H9 (cell line): Measurements from ENCODE around the gene OR6M1. TPM values are rescaled to one million over a fixed set of nuclear protein-coding genes. Genes with fewer than 3 reads are reported as not detected.

Experiments
- DNase-seq: peaks from one replicate; pipeline ENCODE4 v3.0.0-alpha.2; 2017
- H2AFZ ChIP-seq: one replicate; pipeline ENCODE4 v1.6.1; 2013; ENCODE audit warnings: mild to moderate bottlenecking, low read length, control low read depth, moderate library complexity
- H2AK5ac ChIP-seq: 2 replicates; pipeline ENCODE4 v1.6.1; 2013; ENCODE audit warnings: low read length, control low read depth, mixed read lengths; ENCODE audit not compliant: insufficient read length
- H2BK120ac ChIP-seq: one replicate; pipeline ENCODE4 v1.6.1; 2013; ENCODE audit warnings: low read depth, mild to moderate bottlenecking, low read length, control low read depth, inconsistent platforms; ENCODE audit not compliant: poor library complexity, severe bottlenecking
- H2BK12ac ChIP-seq: 2 replicates; pipeline ENCODE4 v1.6.1; 2013; ENCODE audit warnings: low read length, control low read depth, mixed read lengths, low read depth; ENCODE audit not compliant: insufficient read length
- H2BK15ac ChIP-seq: 2 replicates; pipeline ENCODE4 v1.6.1; 2013; ENCODE audit warnings: low read depth, low read length, control low read depth
- H2BK20ac ChIP-seq: one replicate; pipeline ENCODE4 v1.6.1; 2013; ENCODE audit warnings: low read depth, mild to moderate bottlenecking, low read length, control low read depth, inconsistent platforms; ENCODE audit not compliant: poor library complexity, severe bottlenecking
- H2BK5ac ChIP-seq: 2 replicates; pipeline ENCODE4 v1.6.1; 2013; ENCODE audit warnings: low read length, control low read depth, mixed read lengths; ENCODE audit not compliant: insufficient read length
- H3K14ac ChIP-seq: 2 replicates; pipeline ENCODE4 v1.6.1; 2013; ENCODE audit warnings: low read length, control low read depth; ENCODE audit not compliant: insufficient read depth
- H3K18ac ChIP-seq: 2 replicates; pipeline ENCODE4 v1.6.1; 2013; ENCODE audit warnings: low read depth, mild to moderate bottlenecking, mixed read lengths, low read length, control low read depth; ENCODE audit not compliant: insufficient read length
- H3K23ac ChIP-seq: 2 replicates; pipeline ENCODE4 v1.6.1; 2013; ENCODE audit warnings: low read length, control low read depth, mixed read lengths, low read depth; ENCODE audit not compliant: insufficient read length
- H3K23me2 ChIP-seq: 2 replicates; pipeline ENCODE4 v1.6.1; 2013; ENCODE audit warnings: low read depth, mild to moderate bottlenecking, mixed read lengths, low read length, control low read depth; ENCODE audit not compliant: insufficient read length, poor library complexity, severe bottlenecking
- H3K27ac ChIP-seq: 2 replicates; pipeline ENCODE4 v1.5.1; 2013; ENCODE audit warnings: low read length, control low read depth, mixed read lengths, low read depth; ENCODE audit not compliant: insufficient read length
- H3K27me3 ChIP-seq: 2 replicates; pipeline ENCODE4 v1.6.1; 2013; ENCODE audit warnings: low read length, control low read depth, inconsistent platforms; ENCODE audit not compliant: insufficient read depth
- H3K4ac ChIP-seq: 2 replicates; pipeline ENCODE4 v1.6.1; 2013; ENCODE audit warnings: low read depth, mild to moderate bottlenecking, control low read depth, inconsistent platforms, low read length, moderate library complexity
- H3K4me1 ChIP-seq: 2 replicates; pipeline ENCODE4 v1.6.1; 2013; ENCODE audit warnings: low read length, control low read depth, inconsistent platforms; ENCODE audit not compliant: insufficient read depth
- H3K4me2 ChIP-seq: 2 replicates; pipeline ENCODE4 v1.6.1; 2013; ENCODE audit warnings: low read length, control low read depth, mixed read lengths; ENCODE audit not compliant: insufficient read length, insufficient read depth
- H3K56ac ChIP-seq: 2 replicates; pipeline ENCODE4 v1.6.1; 2013; ENCODE audit warnings: low read depth, mild to moderate bottlenecking, mixed read lengths, low read length, control low read depth; ENCODE audit not compliant: insufficient read length
- H3K79me1 ChIP-seq: 2 replicates; pipeline ENCODE4 v1.6.1; 2013; ENCODE audit warnings: low read depth, mild to moderate bottlenecking, moderate library complexity, low read length, control low read depth, inconsistent platforms; ENCODE audit not compliant: insufficient read depth, poor library complexity, severe bottlenecking
- H3K79me2 ChIP-seq: 2 replicates; pipeline ENCODE4 v1.6.1; 2013; ENCODE audit warnings: low read length, control low read depth, inconsistent platforms; ENCODE audit not compliant: insufficient read depth
- H3K9ac ChIP-seq: 2 replicates; pipeline ENCODE4 v1.6.1; 2013; ENCODE audit warnings: low read length, control low read depth, mixed read lengths; ENCODE audit not compliant: insufficient read length; ENCODE audit errors: extremely low read depth
- H3K9me3 ChIP-seq: one replicate; pipeline ENCODE4 v1.6.1; 2013; ENCODE audit warnings: low read depth, low read length, inconsistent platforms; ENCODE audit not compliant: control insufficient read depth
- H3T11ph ChIP-seq: one replicate; pipeline ENCODE4 v1.6.1; 2013; ENCODE audit warnings: mild to moderate bottlenecking, low read length, control low read depth, inconsistent platforms
- H4K20me1 ChIP-seq: one replicate; pipeline ENCODE4 v1.6.1; 2013; ENCODE audit not compliant: control insufficient read depth, insufficient read length, insufficient read depth
- H4K5ac ChIP-seq: 2 replicates; pipeline ENCODE4 v1.6.1; 2013; ENCODE audit warnings: low read depth, mild to moderate bottlenecking, mixed read lengths, low read length, control low read depth; ENCODE audit not compliant: insufficient read length
- H4K8ac ChIP-seq: replicated peaks from 2 replicates; pipeline ENCODE4 v1.6.1; 2013; ENCODE audit warnings: low read length, control low read depth, mixed read lengths, low read depth; ENCODE audit not compliant: insufficient read length
- H4K91ac ChIP-seq: 2 replicates; pipeline ENCODE4 v1.6.1; 2013; ENCODE audit warnings: low read depth, mild to moderate bottlenecking, moderate library complexity, mixed read lengths, low read length, control low read depth; ENCODE audit not compliant: insufficient read length
- H3K27ac Mint-ChIP-seq, 3 experiments: 2 replicates in 2 of 3; 3 replicates in 1 of 3; pipeline ENCODE4 v1.8.0; 2020 to 2021; ENCODE audit warnings: mixed read lengths in 3 of 3, mild to moderate bottlenecking in 1 of 3, moderate library complexity in 1 of 3
- H3K27me3 Mint-ChIP-seq: 2 replicates; pipeline ENCODE4 v1.8.0; 2021; ENCODE audit warnings: low read depth, mild to moderate bottlenecking, moderate library complexity, mixed read lengths
- H3K36me3 Mint-ChIP-seq, 3 experiments: 2 replicates in 2 of 3; 3 replicates in 1 of 3; pipeline ENCODE4 v1.8.0; 2020 to 2021; ENCODE audit warnings: low read depth in 3 of 3, mixed read lengths in 3 of 3; ENCODE audit not compliant: insufficient read depth in 1 of 3
- H3K4me1 Mint-ChIP-seq, 2 experiments: 2 replicates each; pipeline ENCODE4 v1.8.0; 2020; ENCODE audit warnings: mixed read lengths in 2 of 2
- H3K4me3 Mint-ChIP-seq, 2 experiments: 2 replicates in 1 of 2; 3 replicates in 1 of 2; pipeline ENCODE4 v1.8.0; 2020 to 2021; ENCODE audit warnings: mild to moderate bottlenecking in 2 of 2, mixed read lengths in 2 of 2, moderate library complexity in 1 of 2
- H3K9me3 Mint-ChIP-seq, 2 experiments: 2 replicates in 1 of 2; 3 replicates in 1 of 2; pipeline ENCODE4 v1.8.0; 2020; ENCODE audit warnings: mild to moderate bottlenecking in 2 of 2, mixed read lengths in 2 of 2, moderate library complexity in 1 of 2
- CTCF ChIP-seq: fragments of 200-600 bp; sonication (generic); conservative IDR thresholded peaks from 3 replicates; pipeline ENCODE4 v1.8.0; 2021; ENCODE audit warnings: antibody characterized with exemption, mild to moderate bottlenecking
- WGBS: extraction: QIAGEN DNeasy Blood & Tissue Kit; methylation state at CpG from one replicate; pipeline ENCODE4 v1.1.7; 2013; ENCODE audit warnings: missing lambda C conversion rate, low lambda C conversion rate, mixed read lengths; ENCODE audit not compliant: insufficient read length; ENCODE audit errors: extremely low coverage; 5-methylcytosine and 5-hydroxymethylcytosine counted together
- total RNA-seq: library from RNA; stranded (reverse); gene quantifications from 2 replicates; pipeline ENCODE4 v1.2.1, GENCODE V29; 2021

OR6M1 gene
- total RNA-seq, 1 experiment from 2014 or later: not detected

DNA sequence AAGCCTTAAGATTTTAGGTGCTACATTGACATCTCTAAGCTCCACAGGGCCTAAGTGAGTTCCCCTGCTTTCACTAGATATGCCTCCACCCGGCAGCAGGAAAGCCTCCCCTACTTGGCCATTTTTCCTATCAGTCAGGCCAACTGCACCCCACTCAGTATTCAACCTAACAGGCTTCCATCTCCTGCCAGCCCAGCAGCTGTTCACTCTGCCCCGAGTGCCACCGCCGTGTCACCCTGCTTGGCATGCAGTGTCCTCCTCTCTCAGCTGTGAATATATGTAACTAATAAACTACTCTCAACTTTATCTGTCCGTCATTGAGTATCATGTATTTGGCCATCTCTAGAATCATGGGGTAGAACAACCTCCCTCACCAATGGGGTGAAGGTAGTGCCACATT lies 9.0 kb upstream of the OR6M1 start:
- Histone ChIP-seq H2BK12ac (no peak overlapping the region), H3K18ac (no peak overlapping the region), H3K4ac (no peak overlapping the region), H2BK20ac (no peak overlapping the region), H2AK5ac (no peak overlapping the region), H2BK120ac (no peak overlapping the region), H4K91ac (no peak overlapping the region), H2BK15ac (no peak overlapping the region), H3K9ac (no peak overlapping the region), H3K14ac (no peak overlapping the region), H3K23me2 (no peaks in the 10 kb centered on the region), H4K8ac (no peak overlapping the region), H2AFZ (no peak overlapping the region), H3K4me1 (no peaks in the 10 kb centered on the region), H3K23ac (no peak overlapping the region), H3K4me2 (no peak overlapping the region), H3K27me3 (no peaks in the 10 kb centered on the region), H3T11ph (no peak overlapping the region), H4K5ac (no peak overlapping the region), H2BK5ac (no peak overlapping the region), H4K20me1 (no peaks in the 10 kb centered on the region), H3K79me1 (no peaks in the 10 kb centered on the region), H3K56ac (no peak overlapping the region), H3K27ac (no peak overlapping the region), H3K79me2 (no peaks in the 10 kb centered on the region), H3K9me3 (no peaks in the 10 kb centered on the region)
- no peaks in the 10 kb centered on the region for H3K27me3 Mint-ChIP-seq
- no peak overlapping the region for H3K27ac Mint-ChIP-seq
- no CpG with 5 or more reads among the region's 5 CpGs for WGBS
- H3K36me3 Mint-ChIP-seq: no peaks in the 10 kb centered on the region
- no peak for TF ChIP-seq CTCF
- no peaks in the 10 kb centered on the region for H3K9me3 Mint-ChIP-seq
- no peaks in the 10 kb centered on the region for H3K4me1 Mint-ChIP-seq
- H3K4me3 Mint-ChIP-seq: no peak overlapping the region
- DNase-seq: no peak
